ENCODE data around the gene GNAQ. TPM values are rescaled to one million over a fixed set of nuclear protein-coding genes. Genes with fewer than 3 reads are reported as not detected.

GNAQ gene
- total and polyA plus RNA-seq, 2 of the 4 experiments (the other 2 are of a cell fraction): 23.1 to 50.7 TPM

- no peak overlapping the region for H3K56ac ChIP-seq (ENCODE audit: extremely low read depth, insufficient read depth, low read length)
- H3K27me3 ChIP-seq (ENCODE audit: control insufficient read depth, insufficient read depth, low read length): peaks cover 16% of the 10 kb centered on the region
- no peak overlapping the region for H4K91ac ChIP-seq (ENCODE audit: insufficient read depth, low read depth, low read length)
- H3K4me3 ChIP-seq (ENCODE audit: insufficient read depth, low read depth, low read length): no peak overlapping the region
- ATAC-seq (ENCODE audit: low read depth) (no peak), DNase-seq (no peak)
- no peaks in the 10 kb centered on the region for H3K79me1 ChIP-seq (ENCODE audit: low read depth in 1 of 2, low read length in 2 of 2)
- TF ChIP-seq SMC3 (IDR thresholded peaks at IDR 0.05; ENCODE audit: low read depth, low read length) (no peak), CHD1 (IDR thresholded peaks at IDR 0.05; ENCODE audit: low read depth, low read length) (no peak), RFX5 (IDR thresholded peaks at IDR 0.05; ENCODE audit: low read depth, low read length) (no peak), BHLHE40 (IDR thresholded peaks at IDR 0.05; ENCODE audit: low read depth, low read length) (no peak), RAD21 (IDR thresholded peaks at IDR 0.05; ENCODE audit: low read length) (no peak), MAZ (IDR thresholded peaks at IDR 0.05; ENCODE audit: borderline replicate concordance, low read depth, low read length) (no peak), ELK1 (IDR thresholded peaks at IDR 0.05; ENCODE audit: borderline replicate concordance, low read depth, low read length) (no peak), USF2 (IDR thresholded peaks at IDR 0.05; ENCODE audit: low read depth, low read length) (no peak), FOS (IDR thresholded peaks at IDR 0.05; ENCODE audit: low read depth, low read length) (no peak), CEBPB (IDR thresholded peaks at IDR 0.05; ENCODE audit: low read depth, low read length) (no peak), MAFK (IDR thresholded peaks at IDR 0.05; ENCODE audit: low read depth, low read length) (no peak), RCOR1 (IDR thresholded peaks at IDR 0.05; ENCODE audit: insufficient replicate concordance, low read length) (no peak), CTCF (conservative IDR thresholded peaks at IDR 0.05; ENCODE audit: low read depth, low read length) (no peak), POLR2A (IDR thresholded peaks at IDR 0.05; ENCODE audit: low read depth, low read length) (no peak), NFE2L2 (IDR thresholded peaks at IDR 0.05; ENCODE audit: low read depth, low read length) (no peak), MXI1 (IDR thresholded peaks at IDR 0.05; ENCODE audit: borderline replicate concordance, low read depth, low read length) (no peak)
- intact Hi-C loops (cut with micrococcal nuclease) (no loop called here), in situ Hi-C loops (cut with MboI; ENCODE audit: low sequenced_read_pairs) (no loop called here), dilution Hi-C loops (cut with HindIII; ENCODE audit: low sequenced_read_pairs, unreplicated experiment) (no loop called here)
- H3K9me3 ChIP-seq (ENCODE audit: control insufficient read depth, insufficient read depth, low read length): no peaks in the 10 kb centered on the region
- H2AK5ac ChIP-seq (ENCODE audit: low read depth, low read length): no peak overlapping the region
- no TSS peak for BruUV-seq (replicated peaks)
- H3K4me2 ChIP-seq (ENCODE audit: low read depth, low read length): no peak overlapping the region
- no peak overlapping the region for H4K8ac ChIP-seq (ENCODE audit: low read depth in 2 of 2, low read length in 2 of 2)
- H3K4me1 ChIP-seq (ENCODE audit: control insufficient read depth, insufficient read depth, low read length): no peaks in the 10 kb centered on the region
- no peak overlapping the region for H2BK120ac ChIP-seq (ENCODE audit: low read depth, low read length)
- H2BK5ac ChIP-seq (ENCODE audit: low read depth, low read length, poor library complexity, severe bottlenecking): no peak overlapping the region
- ChIA-PET POLR2A (ENCODE audit: unreplicated experiment) (no interaction called here), CTCF (interaction anchor here (1.3 kb wide), 1 partner anchor 10 kb away, joined by 9 read pairs; no protein-coding TSS in a partner anchor)
- no peak overlapping the region for H2AFZ ChIP-seq (replicated peaks; ENCODE audit: low read length, poor library complexity)
- H3K9me1 ChIP-seq (ENCODE audit: insufficient read depth, low read length): no peaks in the 10 kb centered on the region
- no peak overlapping the region for H2BK15ac ChIP-seq (ENCODE audit: low read depth, low read length)
- no peak overlapping the region for H3K18ac ChIP-seq (ENCODE audit: low read depth, low read length)
- H4K5ac ChIP-seq (ENCODE audit: low read depth, low read length): no peak overlapping the region
- H3K27ac ChIP-seq (ENCODE audit: insufficient read depth, low read length): no peak overlapping the region
- H2AK9ac ChIP-seq (replicated peaks; ENCODE audit: low read depth, low read length, poor library complexity): no peak overlapping the region
- H2BK20ac ChIP-seq (ENCODE audit: low read depth, low read length): no peak overlapping the region
- no peaks in the 10 kb centered on the region for H4K20me1 ChIP-seq (ENCODE audit: insufficient read depth, low read length)
- no peaks in the 10 kb centered on the region for H3K36me3 ChIP-seq (ENCODE audit: control insufficient read depth, insufficient read depth, low read length)
- no peak overlapping the region for H3K4ac ChIP-seq (ENCODE audit: low read depth, low read length)
- no peak overlapping the region for H3K14ac ChIP-seq (replicated peaks; ENCODE audit: low read depth, low read length)
- H3K9ac ChIP-seq (ENCODE audit: low read depth, low read length): no peak overlapping the region
- H3K23ac ChIP-seq (ENCODE audit: low read depth, low read length): no peak overlapping the region
These were observed 14.5 kb upstream of the GNAQ start for GRCh38 chr9:78046112-78046511.

All from IMR-90 (cell line).